ENCODE results near the gene HLA-DPA1.

DNA sequence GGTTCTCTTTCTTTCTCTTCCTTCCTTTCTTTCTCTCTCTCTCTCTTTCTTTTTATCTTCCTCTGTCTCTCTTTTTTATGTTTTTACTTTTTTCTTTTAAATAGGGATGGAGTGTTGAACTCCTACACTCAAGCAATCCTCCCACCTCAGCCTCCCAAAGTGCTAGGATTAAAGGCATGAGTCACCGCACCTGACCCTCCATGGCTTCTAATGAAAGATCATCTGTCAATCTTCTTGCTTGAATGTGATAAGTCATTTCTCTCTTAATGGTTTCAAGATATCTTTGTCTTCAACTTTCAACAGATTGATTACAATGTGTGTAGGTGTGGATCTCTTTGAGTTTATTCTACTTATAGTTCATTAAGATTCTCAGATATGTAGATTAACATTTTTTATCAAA, 38.9 kb downstream of the HLA-DPA1 start:
- TF ChIP-seq EZH2 (IDR thresholded peaks at IDR 0.05) (no peak), POLR2AphosphoS5 (IDR thresholded peaks at IDR 0.05; ENCODE audit: borderline replicate concordance, low read depth, low read length) (no peak)
